GM12873 (cell line): ENCODE data around the gene MBTPS2.

Source experiments
- CTCF ChIP-seq: IDR thresholded peaks from 2 replicates; pipeline ENCODE4 v1.5.1; 2012; ENCODE audit warnings: low read depth, mild to moderate bottlenecking, moderate library complexity, low read length, control low read depth; ENCODE audit not compliant: insufficient read depth; ENCODE audit errors: missing control alignments

MBTPS2 gene

GRCh38 chrX:21839334-21840192, at the start of gene MBTPS2:
TSS of gene MBTPS2 (plus strand) at chrX:21839617. CDS start at chrX:21839735, 118 bp downstream.
- peak; percentile 25 for TF ChIP-seq CTCF

GRCh38 chrX:21798677-21799219, 40.7 kb upstream of the MBTPS2 start:
- no peak for TF ChIP-seq CTCF

- no peak for TF ChIP-seq CTCF
Observed at GRCh38 chrX:21799767-21800166, 39.6 kb upstream of the MBTPS2 start.

GRCh38 chrX:21800344-21800770, 39.1 kb upstream of the MBTPS2 start:
- no peak for TF ChIP-seq CTCF

GRCh38 chrX:21802054-21802670, 37.3 kb upstream of the MBTPS2 start:
- TF ChIP-seq CTCF = no peak

GRCh38 chrX:21802839-21803238, 36.6 kb upstream of the MBTPS2 start:
- no peak for TF ChIP-seq CTCF

GRCh38 chrX:21806691-21807090, 32.7 kb upstream of the MBTPS2 start:
- TF ChIP-seq CTCF = no peak
